Measurements from ENCODE around the gene PSTPIP1.

GRCh38 chr15:76979331-76979925 lies 15.5 kb upstream of the PSTPIP1 start:
- TF ChIP-seq CTCF (IDR thresholded peaks at IDR 0.05) (no peak), POLR2A (IDR thresholded peaks at IDR 0.05) (no peak)

Measured in esophagus squamous epithelium (tissue), 4 donors.